Islet of Langerhans (tissue), 1 donor: ENCODE data around the gene KLHL29.

ENCODE experiments used
- FAIRE-seq: peaks from one replicate; lab custom pipeline; 2011; peaks lifted over from hg19 to GRCh38; lab: Jason Lieb, UNC

The KLHL29 gene

GRCh38 chr2:23553561-23553960 is 168.6 kb downstream of the KLHL29 start:
- no peak for FAIRE-seq

- no peak for FAIRE-seq
These were observed 169.2 kb downstream of the KLHL29 start for GRCh38 chr2:23554054-23554697.

- no peak for FAIRE-seq
These were observed 171.0 kb downstream of the KLHL29 start for GRCh38 chr2:23555944-23556343.

- FAIRE-seq = no peak
These were observed 171.9 kb downstream of the KLHL29 start for GRCh38 chr2:23556929-23557328.

- FAIRE-seq = no peak
These were observed 172.5 kb downstream of the KLHL29 start for GRCh38 chr2:23557455-23557854.

- no peak for FAIRE-seq
These were observed 174.7 kb downstream of the KLHL29 start for GRCh38 chr2:23559561-23560239.

- FAIRE-seq = no peak
These were observed 176.1 kb downstream of the KLHL29 start for GRCh38 chr2:23561088-23561487.

GRCh38 chr2:23561544-23561943 is 176.6 kb downstream of the KLHL29 start:
- FAIRE-seq = no peak

- no peak for FAIRE-seq
These were observed 177.2 kb downstream of the KLHL29 start for GRCh38 chr2:23562143-23562542.

- no peak for FAIRE-seq
These were observed 178.2 kb downstream of the KLHL29 start for GRCh38 chr2:23563151-23563550.

- FAIRE-seq = no peak
These were observed 179.0 kb downstream of the KLHL29 start for GRCh38 chr2:23563673-23564614.

- no peak for FAIRE-seq
These were observed 179.6 kb downstream of the KLHL29 start for GRCh38 chr2:23564615-23564960.

- FAIRE-seq = no peak
These were observed 180.4 kb downstream of the KLHL29 start for GRCh38 chr2:23565374-23565773.

- FAIRE-seq = no peak
These were observed 180.8 kb downstream of the KLHL29 start for GRCh38 chr2:23565814-23566213.

GRCh38 chr2:23566241-23567142 is 181.5 kb downstream of the KLHL29 start:
- FAIRE-seq = peak; percentile 92

- FAIRE-seq = no peak
These were observed 182.3 kb downstream of the KLHL29 start for GRCh38 chr2:23567161-23567756.

GRCh38 chr2:23568211-23568610 is 183.2 kb downstream of the KLHL29 start:
- no peak for FAIRE-seq

- no peak for FAIRE-seq
These were observed 183.7 kb downstream of the KLHL29 start for GRCh38 chr2:23568626-23569190.

GRCh38 chr2:23569761-23570365 is 184.9 kb downstream of the KLHL29 start:
- no peak for FAIRE-seq

- FAIRE-seq = no peak
These were observed 186.1 kb downstream of the KLHL29 start for GRCh38 chr2:23571085-23571484.
